Measurements from ENCODE around the gene PLCB2. TPM values are rescaled to one million over a fixed set of nuclear protein-coding genes. Genes with fewer than 3 reads are reported as not detected.

Gene PLCB2
- total RNA-seq, 1 donor from 2014 or later: 2.6 TPM

DNA sequence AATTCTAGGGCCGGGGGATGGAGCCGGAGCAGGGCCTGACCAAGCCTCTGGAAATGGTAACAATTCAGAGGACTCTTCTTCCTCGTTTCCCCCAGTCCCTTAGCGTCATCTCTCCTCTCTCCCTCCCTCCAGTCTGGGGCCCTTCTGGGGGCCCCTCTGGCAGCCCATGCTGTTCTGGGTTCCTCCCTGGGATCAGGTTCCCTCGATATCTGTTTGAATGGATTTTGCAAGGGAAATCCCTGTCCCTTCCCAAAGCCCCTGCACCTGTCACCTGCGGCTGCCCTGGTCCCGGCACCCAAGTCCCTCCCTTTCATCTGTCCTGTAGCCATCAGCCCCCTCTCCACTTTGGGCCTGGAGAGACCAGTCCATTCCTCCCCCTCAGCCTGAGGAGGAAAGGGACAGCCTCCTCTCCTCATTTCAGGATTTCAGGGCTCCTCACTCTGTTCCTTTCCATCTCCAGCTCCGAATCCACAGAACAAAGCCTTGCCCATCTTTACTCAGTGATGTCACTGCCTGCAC lies 1.7 kb upstream of the PLCB2 start:
- DNase-seq: no peak
- no peak for TF ChIP-seq CTCF (IDR thresholded peaks at IDR 0.05; ENCODE audit: partially characterized antibody, unreplicated experiment)
- Mint-ChIP-seq H3K4me3 (ENCODE audit: unreplicated experiment) (no peak overlapping the region), H3K27ac (ENCODE audit: unreplicated experiment) (no peak overlapping the region), H3K4me1 (ENCODE audit: low read depth, unreplicated experiment) (no peaks in the 10 kb centered on the region), H3K27me3 (ENCODE audit: unreplicated experiment) (peaks cover 8% of the 10 kb centered on the region), H3K9me3 (ENCODE audit: unreplicated experiment) (no peaks in the 10 kb centered on the region), H3K36me3 (ENCODE audit: unreplicated experiment) (no peaks in the 10 kb centered on the region)

- no peaks in the 10 kb centered on the region for H3K36me3 Mint-ChIP-seq (ENCODE audit: unreplicated experiment)
- no peak overlapping the region for H3K4me3 Mint-ChIP-seq (ENCODE audit: unreplicated experiment)
- H3K4me1 Mint-ChIP-seq (ENCODE audit: low read depth, unreplicated experiment): no peaks in the 10 kb centered on the region
- H3K27ac Mint-ChIP-seq (ENCODE audit: unreplicated experiment): no peak overlapping the region
- H3K27me3 Mint-ChIP-seq (ENCODE audit: unreplicated experiment): peaks cover 8% of the 10 kb centered on the region
- TF ChIP-seq CTCF (IDR thresholded peaks at IDR 0.05; ENCODE audit: partially characterized antibody, unreplicated experiment): no peak
- DNase-seq: no peak
- no peaks in the 10 kb centered on the region for H3K9me3 Mint-ChIP-seq (ENCODE audit: unreplicated experiment)
Observed at GRCh38 chr15:40306908-40307307, 827 bp downstream of the PLCB2 start.

- Mint-ChIP-seq H3K9me3 (ENCODE audit: unreplicated experiment) (no peaks in the 10 kb centered on the region), H3K27ac (ENCODE audit: unreplicated experiment) (no peak overlapping the region), H3K27me3 (ENCODE audit: unreplicated experiment) (peaks cover 8% of the 10 kb centered on the region), H3K36me3 (ENCODE audit: unreplicated experiment) (no peaks in the 10 kb centered on the region), H3K4me3 (ENCODE audit: unreplicated experiment) (no peak overlapping the region), H3K4me1 (ENCODE audit: low read depth, unreplicated experiment) (no peaks in the 10 kb centered on the region)
- DNase-seq: no peak
- TF ChIP-seq CTCF (IDR thresholded peaks at IDR 0.05; ENCODE audit: partially characterized antibody, unreplicated experiment): no peak
Observed at GRCh38 chr15:40306371-40306770, 1.4 kb downstream of the PLCB2 start.

GRCh38 chr15:40305281-40305680 lies 2.5 kb downstream of the PLCB2 start:
- no peak for DNase-seq
- Mint-ChIP-seq H3K4me3 (ENCODE audit: unreplicated experiment) (no peak overlapping the region), H3K9me3 (ENCODE audit: unreplicated experiment) (no peaks in the 10 kb centered on the region), H3K27me3 (ENCODE audit: unreplicated experiment) (peaks cover 8% of the 10 kb centered on the region), H3K4me1 (ENCODE audit: low read depth, unreplicated experiment) (no peaks in the 10 kb centered on the region), H3K36me3 (ENCODE audit: unreplicated experiment) (no peaks in the 10 kb centered on the region), H3K27ac (ENCODE audit: unreplicated experiment) (no peak overlapping the region)
- TF ChIP-seq CTCF (IDR thresholded peaks at IDR 0.05; ENCODE audit: partially characterized antibody, unreplicated experiment): no peak

GRCh38 chr15:40303576-40303975 lies 4.2 kb downstream of the PLCB2 start:
- H3K4me3 Mint-ChIP-seq (ENCODE audit: unreplicated experiment): no peak overlapping the region
- H3K9me3 Mint-ChIP-seq (ENCODE audit: unreplicated experiment): peaks cover 1% of the 10 kb centered on the region
- H3K27me3 Mint-ChIP-seq (ENCODE audit: unreplicated experiment): peaks cover 5% of the 10 kb centered on the region
- peaks cover 8% of the 10 kb centered on the region for H3K36me3 Mint-ChIP-seq (ENCODE audit: unreplicated experiment)
- no peaks in the 10 kb centered on the region for H3K4me1 Mint-ChIP-seq (ENCODE audit: low read depth, unreplicated experiment)
- no peak for DNase-seq
- no peak overlapping the region for H3K27ac Mint-ChIP-seq (ENCODE audit: unreplicated experiment)
- no peak for TF ChIP-seq CTCF (IDR thresholded peaks at IDR 0.05; ENCODE audit: partially characterized antibody, unreplicated experiment)
